GM19023 (cell line): ENCODE data around the gene MAPK8IP3.
A peak's percentile ranks its signal among the peaks of the same experiment; 100 is the strongest.

ENCODE experiments used
- ATAC-seq: cut with Tn5 transposase; IDR thresholded peaks from one replicate; pipeline ENCODE4 v1.9.1; 2021; ENCODE audit warnings: mild to moderate bottlenecking, moderate library complexity; ENCODE audit not compliant: unreplicated experiment

The MAPK8IP3 gene, protein sequence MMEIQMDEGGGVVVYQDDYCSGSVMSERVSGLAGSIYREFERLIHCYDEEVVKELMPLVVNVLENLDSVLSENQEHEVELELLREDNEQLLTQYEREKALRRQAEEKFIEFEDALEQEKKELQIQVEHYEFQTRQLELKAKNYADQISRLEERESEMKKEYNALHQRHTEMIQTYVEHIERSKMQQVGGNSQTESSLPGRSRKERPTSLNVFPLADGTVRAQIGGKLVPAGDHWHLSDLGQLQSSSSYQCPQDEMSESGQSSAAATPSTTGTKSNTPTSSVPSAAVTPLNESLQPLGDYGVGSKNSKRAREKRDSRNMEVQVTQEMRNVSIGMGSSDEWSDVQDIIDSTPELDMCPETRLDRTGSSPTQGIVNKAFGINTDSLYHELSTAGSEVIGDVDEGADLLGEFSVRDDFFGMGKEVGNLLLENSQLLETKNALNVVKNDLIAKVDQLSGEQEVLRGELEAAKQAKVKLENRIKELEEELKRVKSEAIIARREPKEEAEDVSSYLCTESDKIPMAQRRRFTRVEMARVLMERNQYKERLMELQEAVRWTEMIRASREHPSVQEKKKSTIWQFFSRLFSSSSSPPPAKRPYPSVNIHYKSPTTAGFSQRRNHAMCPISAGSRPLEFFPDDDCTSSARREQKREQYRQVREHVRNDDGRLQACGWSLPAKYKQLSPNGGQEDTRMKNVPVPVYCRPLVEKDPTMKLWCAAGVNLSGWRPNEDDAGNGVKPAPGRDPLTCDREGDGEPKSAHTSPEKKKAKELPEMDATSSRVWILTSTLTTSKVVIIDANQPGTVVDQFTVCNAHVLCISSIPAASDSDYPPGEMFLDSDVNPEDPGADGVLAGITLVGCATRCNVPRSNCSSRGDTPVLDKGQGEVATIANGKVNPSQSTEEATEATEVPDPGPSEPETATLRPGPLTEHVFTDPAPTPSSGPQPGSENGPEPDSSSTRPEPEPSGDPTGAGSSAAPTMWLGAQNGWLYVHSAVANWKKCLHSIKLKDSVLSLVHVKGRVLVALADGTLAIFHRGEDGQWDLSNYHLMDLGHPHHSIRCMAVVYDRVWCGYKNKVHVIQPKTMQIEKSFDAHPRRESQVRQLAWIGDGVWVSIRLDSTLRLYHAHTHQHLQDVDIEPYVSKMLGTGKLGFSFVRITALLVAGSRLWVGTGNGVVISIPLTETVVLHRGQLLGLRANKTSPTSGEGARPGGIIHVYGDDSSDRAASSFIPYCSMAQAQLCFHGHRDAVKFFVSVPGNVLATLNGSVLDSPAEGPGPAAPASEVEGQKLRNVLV (N-terminal part only)

DNA sequence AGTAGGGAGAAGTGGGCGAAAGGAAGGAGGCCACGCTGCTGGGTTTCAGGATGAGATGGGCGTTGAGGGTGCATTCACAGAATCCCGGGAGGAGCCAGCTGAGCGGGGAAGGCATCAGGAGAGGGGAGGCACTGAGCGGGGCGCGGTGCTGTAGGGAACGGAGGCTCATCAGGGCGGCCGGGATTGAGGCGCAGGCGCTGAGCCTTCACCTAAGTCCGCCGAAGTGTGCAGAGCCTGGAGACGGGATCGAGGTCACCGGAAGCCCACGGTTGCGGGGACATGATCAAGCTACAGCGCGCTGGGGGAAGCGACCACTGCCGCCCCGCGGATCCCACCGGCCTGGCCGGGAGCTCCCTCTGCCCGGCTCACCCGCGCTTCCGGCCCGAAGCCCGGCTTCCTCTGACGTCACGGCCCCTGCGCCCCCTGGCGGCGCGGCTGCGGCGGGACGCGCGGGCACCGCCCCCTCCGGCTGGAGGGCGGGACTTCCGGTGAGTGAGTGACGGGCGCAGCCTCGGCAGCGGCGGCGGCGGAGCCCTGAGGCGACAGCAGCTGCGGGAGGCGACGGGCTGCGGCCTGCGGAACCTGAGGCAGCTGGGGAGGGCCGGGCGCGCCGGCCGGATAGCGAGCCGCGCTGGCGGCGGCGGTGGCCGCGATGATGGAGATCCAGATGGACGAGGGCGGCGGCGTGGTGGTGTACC is at the start of gene MAPK8IP3:
Gene MAPK8IP3, plus strand, starts transcription at position 508 of the 698 bp plus-strand sequence. Its CDS starts 145 bp downstream, at position 653.
- peak; percentile 77 for ATAC-seq

GRCh38 chr16:1656808-1657617 is 49.0 kb upstream of the MAPK8IP3 start:
- no peak for ATAC-seq

DNA sequence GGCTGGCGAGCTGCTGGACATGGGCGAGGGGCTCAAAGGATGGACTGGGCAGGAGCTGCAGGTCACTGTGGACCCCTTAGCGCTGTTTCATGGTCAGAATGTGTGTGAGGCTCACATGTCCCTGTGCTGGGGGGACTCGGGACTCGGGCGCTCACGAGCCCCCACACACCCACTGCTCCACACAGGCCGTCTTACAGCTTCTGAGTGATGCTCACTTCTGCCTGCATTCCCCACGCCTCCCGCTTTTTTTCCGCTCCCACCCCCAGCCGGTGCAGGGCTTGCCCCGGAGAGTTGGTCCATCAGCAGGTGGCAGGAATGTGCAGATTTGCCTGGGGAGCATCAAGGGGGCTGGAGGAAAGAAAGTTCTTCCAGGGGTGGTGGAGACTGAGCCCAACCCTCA is 48.2 kb upstream of the MAPK8IP3 start:
- ATAC-seq, result no peak

DNA sequence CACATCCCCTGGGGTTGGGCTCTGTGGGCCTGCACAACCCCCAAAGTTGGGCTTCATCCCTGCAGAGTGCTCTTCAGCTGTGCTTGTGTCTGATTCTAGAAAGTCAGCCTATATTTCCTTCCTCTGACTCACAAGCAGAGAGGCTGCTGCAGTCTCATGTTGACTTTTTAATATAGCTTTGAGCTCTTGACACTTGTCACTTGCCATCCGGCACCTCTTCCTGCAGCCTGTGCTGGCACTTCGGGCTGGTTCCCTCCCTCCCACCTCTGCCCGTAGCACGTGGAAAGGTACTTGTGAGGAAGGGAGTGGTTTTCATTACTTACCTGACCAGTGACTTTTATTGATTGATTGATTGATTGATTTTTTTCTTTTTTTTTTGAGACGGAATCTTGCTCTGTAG is 47.0 kb upstream of the MAPK8IP3 start:
- no peak for ATAC-seq

DNA sequence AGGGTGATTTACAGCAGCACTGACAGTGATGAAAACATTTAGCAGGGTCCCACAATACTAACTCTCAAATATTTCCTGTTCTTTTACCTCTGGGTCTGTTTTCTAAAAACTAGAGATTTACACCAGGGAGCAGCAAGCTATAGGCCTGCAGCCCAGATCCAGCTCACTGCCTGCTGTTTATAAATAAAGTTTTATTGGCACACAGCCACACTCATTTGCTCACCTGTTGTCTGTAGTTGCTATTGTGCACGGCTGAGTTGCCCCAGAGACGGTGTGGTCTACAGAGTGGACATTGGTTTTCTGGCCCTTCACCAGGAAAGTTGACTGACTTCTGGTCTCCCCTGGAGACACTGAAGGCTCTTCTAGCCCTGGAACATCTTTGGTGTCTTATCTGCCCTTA is 44.2 kb upstream of the MAPK8IP3 start:
- no peak for ATAC-seq

- ATAC-seq, result no peak
Measured at GRCh38 chr16:1662543-1662942, 43.5 kb upstream of the MAPK8IP3 start.

DNA sequence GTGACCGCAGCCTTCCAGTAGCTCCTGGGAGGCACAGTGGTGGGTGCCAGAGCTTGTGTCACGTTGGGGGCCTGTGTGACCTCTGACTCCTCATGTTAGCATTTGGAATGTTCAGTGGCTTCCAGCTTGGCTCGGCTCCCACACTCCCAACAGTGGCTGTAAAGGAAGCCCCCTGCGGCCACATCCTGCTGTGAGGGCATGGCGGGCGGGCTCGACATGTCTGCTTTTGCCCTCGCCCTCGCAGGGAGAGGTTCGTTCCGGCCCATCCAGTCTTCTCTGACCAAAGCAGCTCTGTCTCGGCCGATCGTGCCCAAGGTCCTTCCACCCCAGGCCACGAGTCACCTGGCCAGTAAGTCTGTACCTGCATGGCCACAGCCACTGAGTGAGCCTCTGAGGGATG is 40.2 kb upstream of the MAPK8IP3 start:
- no peak for ATAC-seq

GRCh38 chr16:1666316-1666715 is 39.7 kb upstream of the MAPK8IP3 start:
- no peak for ATAC-seq

DNA sequence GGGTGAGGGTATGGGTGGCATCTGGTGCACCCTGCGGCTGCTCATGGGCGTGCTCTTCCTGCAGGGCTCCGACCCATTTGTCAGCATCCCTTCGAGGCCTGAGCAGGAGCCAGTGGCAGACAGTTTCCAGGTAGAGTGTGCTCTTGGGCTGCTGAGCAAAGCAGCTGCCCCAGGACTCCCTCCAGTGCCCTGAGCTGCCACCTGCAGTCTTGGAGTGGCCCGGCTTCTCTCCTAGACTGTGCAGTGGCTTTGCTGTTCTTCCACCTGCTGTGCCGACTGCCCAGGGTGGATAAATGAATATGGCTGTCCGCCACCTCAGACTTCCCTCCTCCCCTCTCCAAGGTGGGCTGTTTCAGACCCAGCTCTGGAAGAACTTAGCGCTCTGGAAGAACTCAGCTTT is 38.7 kb upstream of the MAPK8IP3 start:
- ATAC-seq, result no peak

GRCh38 chr16:1667916-1668315 is 38.1 kb upstream of the MAPK8IP3 start:
- ATAC-seq, result no peak

DNA sequence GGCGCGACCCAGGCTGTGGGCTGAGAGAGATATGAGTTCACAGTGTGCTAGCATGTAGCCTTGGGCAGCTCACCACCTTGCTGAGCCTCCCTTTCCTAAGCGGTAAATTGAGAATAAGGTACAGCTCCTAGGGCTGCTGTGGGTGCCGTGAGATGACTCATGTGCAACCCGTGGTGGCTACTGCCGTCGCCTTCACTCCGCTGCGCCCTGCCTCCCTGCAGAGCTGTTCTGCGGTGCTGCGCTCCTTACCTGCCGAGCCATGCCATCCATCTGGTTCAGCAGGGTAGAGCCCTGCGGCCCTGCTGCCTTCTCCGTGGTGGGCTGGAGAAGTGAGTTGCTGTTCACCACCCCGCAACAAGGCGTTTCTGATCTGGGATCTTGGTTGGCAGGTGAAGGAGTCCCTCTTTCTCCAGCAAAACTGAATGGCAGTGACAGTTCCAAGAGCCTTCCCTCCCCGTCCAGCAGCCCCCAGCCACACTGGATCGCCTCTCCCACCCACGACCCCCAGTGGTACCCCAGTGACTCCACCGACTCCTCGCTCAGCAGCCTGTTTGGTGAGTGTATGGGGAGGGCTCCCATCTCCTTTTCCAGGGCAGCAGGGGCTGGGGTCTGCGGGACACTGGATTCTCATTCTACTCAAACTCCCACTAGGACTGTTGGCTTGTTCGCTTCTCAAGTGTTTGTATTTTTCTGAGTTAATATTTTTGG is 37.2 kb upstream of the MAPK8IP3 start:
- ATAC-seq, result no peak

- ATAC-seq, result no peak
Measured at GRCh38 chr16:1669698-1670097, 36.3 kb upstream of the MAPK8IP3 start.

GRCh38 chr16:1670371-1670770 is 35.6 kb upstream of the MAPK8IP3 start:
- ATAC-seq, result no peak

DNA sequence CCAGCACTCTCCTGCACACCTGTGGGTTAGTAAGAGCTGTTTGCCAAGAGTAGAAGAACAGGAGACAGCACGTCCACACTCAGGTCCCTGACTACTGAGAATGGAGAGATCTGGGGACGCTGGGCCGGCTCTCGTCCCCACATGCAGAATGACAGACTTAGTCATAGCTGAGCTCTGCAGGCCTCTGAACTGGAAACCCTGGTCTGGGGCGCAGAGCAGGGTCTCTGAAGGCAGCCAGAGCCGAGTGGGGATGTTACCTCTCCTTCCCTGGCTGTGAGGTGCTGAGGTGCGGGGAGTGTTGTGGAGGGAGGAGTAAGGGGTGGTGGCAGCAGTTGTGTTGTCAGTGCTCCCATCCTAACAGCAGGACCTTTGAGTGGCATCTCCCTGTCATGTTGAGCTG is 35.1 kb upstream of the MAPK8IP3 start:
- no peak for ATAC-seq

DNA sequence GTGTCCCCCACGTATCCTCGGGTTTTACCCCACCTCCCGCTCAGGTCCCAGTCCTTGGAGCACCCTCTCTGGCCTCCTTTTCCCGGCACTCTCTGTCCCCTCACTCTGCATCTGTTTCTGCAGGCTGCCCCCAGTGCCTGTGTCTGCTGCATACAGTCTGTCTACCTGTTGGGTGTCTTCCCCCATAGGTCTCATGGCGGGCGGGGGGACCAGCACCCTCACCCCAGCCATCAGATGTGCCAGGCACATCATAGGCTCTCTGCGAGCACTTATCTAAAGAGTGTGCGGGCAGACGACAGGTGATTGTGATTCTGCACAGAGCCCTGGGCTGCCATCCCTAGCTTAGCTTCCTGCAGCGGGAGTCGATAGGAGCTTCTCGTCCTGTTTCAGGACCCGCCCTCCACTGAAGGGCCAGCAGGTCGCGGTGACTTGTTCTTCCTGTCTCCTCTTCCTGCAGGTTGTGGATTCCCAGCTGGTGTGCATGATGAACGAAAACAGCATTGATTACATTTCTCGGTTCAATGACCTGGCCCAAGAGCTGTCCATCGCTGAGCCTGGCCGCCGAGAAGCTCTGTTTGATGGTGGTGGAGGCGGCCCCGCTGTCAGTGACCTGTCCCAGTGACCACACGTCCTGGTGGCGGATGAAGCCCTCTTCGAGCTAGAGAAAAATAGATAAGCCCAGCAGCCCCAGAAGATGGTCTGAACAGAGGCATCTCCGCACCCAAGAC is 32.4 kb upstream of the MAPK8IP3 start:
- ATAC-seq, result no peak

- no peak for ATAC-seq
Measured at GRCh38 chr16:1674306-1674705, 31.7 kb upstream of the MAPK8IP3 start.

- no peak for ATAC-seq
Measured at GRCh38 chr16:1674751-1675664, 31.0 kb upstream of the MAPK8IP3 start.
